ENCODE results near the gene MRGPRG.

DNA sequence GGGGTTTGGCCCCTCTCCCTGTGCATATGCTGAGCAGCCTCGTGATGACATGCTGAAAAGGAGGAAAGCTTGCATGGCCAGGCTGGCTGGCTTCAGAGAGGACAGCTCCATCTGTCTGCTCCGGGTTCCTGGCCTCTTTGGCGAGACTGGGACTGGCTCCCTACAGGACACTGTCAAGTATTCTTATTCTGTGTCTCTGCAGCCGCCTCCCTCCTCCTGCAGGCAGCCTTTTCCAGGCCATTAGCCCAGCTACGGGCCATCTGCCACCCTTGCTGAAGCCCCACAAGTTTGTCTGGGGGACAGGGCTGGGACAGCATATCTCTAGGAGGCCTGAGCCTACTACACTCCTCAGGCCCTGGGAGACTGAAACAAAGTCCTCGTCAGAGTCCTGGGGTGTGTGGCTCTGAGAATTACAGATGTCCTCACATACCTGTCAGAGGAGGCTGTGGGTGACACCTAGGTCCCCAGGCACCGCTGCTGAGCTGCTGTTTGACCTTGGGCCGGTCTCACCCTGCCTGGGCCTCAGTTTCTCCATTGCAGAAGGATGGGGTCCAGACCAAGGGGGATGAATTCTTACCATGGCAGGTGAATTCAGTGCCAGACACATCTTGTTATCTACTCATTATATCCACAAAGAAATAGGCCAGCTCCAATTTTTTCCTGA, 11.0 kb downstream of the MRGPRG start:
- TF ChIP-seq, protein P1, sequence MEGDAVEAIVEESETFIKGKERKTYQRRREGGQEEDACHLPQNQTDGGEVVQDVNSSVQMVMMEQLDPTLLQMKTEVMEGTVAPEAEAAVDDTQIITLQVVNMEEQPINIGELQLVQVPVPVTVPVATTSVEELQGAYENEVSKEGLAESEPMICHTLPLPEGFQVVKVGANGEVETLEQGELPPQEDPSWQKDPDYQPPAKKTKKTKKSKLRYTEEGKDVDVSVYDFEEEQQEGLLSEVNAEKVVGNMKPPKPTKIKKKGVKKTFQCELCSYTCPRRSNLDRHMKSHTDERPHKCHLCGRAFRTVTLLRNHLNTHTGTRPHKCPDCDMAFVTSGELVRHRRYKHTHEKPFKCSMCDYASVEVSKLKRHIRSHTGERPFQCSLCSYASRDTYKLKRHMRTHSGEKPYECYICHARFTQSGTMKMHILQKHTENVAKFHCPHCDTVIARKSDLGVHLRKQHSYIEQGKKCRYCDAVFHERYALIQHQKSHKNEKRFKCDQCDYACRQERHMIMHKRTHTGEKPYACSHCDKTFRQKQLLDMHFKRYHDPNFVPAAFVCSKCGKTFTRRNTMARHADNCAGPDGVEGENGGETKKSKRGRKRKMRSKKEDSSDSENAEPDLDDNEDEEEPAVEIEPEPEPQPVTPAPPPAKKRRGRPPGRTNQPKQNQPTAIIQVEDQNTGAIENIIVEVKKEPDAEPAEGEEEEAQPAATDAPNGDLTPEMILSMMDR (IDR thresholded peaks at IDR 0.05; ENCODE audit: poor library complexity) = no peak
- no peak for TF ChIP-seq EZH2 (IDR thresholded peaks at IDR 0.05; ENCODE audit: borderline replicate concordance)
- TF ChIP-seq EZH2phosphoT487 (IDR thresholded peaks at IDR 0.05; ENCODE audit: low read depth, severe bottlenecking, unreplicated experiment) = no peak

Data from hepatocyte (in vitro differentiated cells).